Fibroblast of mammary gland (primary cell): Measurements from ENCODE around the gene IGF2BP2.
A peak's percentile ranks its signal among the peaks of the same experiment; 100 is the strongest.

Source experiments
- DNase-seq: peaks from one replicate; pipeline ENCODE4 v3.0.0-alpha.2; 2010; ENCODE audit warnings: low read depth
- H3K4me3 ChIP-seq: 2 replicates; pipeline ENCODE4 v1.5.1; 2011; ENCODE audit warnings: low read depth, mild to moderate bottlenecking, low read length, moderate library complexity; ENCODE audit not compliant: control insufficient read depth
- TF ChIP-seq, protein P1 (sequence below): conservative IDR thresholded peaks from 2 replicates; pipeline ENCODE4 v1.5.1; 2011; ENCODE audit warnings: low read depth, low read length, inconsistent platforms; ENCODE audit not compliant: control insufficient read depth, insufficient read depth

The IGF2BP2 gene

DNA sequence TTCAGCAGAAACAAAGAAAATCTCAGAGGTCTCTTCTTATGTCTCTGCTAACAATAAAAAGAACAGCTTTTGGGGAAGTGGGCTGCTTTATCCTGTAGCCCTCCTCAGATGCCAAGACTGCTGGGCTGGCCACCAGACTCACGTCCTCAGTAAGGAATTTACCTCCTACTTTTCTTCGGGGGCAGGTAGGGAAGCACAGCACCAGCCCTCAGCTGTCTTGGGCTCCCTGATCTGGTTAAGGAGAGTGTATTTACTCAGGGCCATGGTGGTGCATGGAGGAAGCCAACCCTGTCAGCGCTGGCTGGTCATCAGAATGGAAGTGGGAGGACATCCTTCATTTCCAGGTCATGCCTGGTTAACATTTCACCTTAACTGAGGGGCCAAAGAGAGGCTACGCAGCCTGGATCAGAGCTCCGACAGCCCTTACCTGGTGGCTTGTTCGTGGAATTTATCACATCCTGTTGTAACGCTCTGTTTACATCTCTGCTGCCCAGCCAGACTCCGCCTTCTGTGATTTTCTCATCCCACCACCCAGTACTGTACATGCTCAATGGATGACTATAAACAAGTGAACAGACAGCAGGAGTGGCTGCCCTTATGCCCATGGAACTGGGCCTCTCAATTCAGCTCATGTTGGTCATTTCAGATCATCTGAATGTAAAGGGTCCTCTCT lies 108.3 kb downstream of the IGF2BP2 start:
- H3K4me3 ChIP-seq: no peak overlapping the region
- TF ChIP-seq, protein P1, sequence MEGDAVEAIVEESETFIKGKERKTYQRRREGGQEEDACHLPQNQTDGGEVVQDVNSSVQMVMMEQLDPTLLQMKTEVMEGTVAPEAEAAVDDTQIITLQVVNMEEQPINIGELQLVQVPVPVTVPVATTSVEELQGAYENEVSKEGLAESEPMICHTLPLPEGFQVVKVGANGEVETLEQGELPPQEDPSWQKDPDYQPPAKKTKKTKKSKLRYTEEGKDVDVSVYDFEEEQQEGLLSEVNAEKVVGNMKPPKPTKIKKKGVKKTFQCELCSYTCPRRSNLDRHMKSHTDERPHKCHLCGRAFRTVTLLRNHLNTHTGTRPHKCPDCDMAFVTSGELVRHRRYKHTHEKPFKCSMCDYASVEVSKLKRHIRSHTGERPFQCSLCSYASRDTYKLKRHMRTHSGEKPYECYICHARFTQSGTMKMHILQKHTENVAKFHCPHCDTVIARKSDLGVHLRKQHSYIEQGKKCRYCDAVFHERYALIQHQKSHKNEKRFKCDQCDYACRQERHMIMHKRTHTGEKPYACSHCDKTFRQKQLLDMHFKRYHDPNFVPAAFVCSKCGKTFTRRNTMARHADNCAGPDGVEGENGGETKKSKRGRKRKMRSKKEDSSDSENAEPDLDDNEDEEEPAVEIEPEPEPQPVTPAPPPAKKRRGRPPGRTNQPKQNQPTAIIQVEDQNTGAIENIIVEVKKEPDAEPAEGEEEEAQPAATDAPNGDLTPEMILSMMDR: no peak

DNA sequence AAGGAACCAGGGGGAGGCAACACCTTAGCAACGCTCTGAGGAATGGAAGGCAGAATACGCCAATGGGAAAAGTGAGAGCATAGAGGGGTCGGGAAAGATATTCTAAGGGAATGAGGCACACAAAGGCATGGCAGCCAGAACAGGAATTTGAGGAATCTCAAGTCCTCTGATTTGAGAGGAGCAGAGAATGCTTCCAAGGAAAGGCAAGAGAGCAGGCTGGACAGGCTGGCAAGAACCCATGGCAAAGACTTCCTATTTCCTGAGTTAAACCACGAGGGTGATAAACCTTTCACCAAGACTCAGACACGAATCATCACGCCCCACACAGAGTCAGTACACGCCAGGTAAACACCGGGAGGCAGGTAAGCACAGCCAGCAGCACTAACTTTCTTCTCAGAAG lies 109.8 kb downstream of the IGF2BP2 start:
- DNase-seq: no peak
- no peak overlapping the region for H3K4me3 ChIP-seq
- TF ChIP-seq, protein P1: no peak

More for the DNA sequence above, 108.3 kb downstream of the IGF2BP2 start:
- no peak for DNase-seq

DNA sequence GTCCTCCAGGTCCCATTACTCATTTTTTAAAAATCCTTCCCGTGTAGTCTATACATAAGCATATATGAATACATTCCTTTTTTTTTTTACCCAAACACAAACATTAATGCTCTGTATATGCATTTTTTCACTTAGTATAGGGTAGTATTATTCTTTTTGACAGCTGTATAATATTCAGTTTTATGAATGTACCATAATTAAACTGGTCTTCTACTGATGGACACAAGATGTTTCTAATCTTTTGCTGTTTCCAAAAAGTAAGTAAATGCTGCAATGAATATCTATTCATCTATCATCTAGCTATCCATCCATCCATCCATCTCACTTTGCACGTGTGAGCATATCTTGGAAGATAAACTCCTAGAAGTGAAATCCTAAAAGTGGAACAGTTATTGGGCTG lies 110.8 kb downstream of the IGF2BP2 start:
- no peak overlapping the region for H3K4me3 ChIP-seq
- DNase-seq: no peak
- TF ChIP-seq, protein P1: no peak

DNA sequence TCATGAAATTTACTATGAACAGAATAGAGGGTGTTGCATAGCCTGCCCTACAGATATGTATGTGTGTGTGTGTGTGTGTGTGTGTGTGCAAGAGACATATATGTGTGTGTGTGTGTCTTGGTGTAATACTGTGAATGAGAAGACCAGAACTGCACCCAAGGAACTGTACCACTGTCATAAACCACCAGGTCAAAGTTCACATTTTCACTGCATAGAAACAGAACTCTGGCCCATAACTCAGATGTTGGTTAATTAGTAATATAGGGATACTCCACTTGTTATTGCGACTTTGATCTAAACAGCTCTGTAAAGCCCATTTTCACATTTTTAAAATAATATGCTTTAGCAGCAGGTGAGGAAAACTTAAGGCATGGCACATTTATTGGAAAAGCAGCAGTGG lies 111.8 kb downstream of the IGF2BP2 start:
- TF ChIP-seq, protein P1: no peak
- H3K4me3 ChIP-seq: no peak overlapping the region
- no peak for DNase-seq

DNA sequence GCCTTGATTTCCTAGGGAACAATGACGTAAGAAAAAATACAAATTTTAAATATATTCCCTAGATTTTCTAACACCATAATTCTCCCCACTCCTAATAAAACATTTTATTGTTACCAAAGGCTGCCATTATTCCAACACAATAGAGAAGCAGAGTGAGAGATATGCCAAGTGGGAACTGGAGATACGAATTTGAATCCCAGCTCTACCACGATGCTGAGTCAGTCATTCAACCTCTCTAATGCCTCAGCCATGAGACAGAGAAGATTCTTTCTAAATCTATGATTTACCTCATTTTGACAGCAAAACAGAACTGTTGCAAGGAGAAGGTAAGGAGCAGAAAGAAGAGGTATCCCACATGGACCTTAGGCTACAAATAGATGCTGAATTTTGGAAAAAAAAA lies 112.5 kb downstream of the IGF2BP2 start:
- DNase-seq: peak; percentile 64
- no peak overlapping the region for H3K4me3 ChIP-seq
- TF ChIP-seq, protein P1: no peak

DNA sequence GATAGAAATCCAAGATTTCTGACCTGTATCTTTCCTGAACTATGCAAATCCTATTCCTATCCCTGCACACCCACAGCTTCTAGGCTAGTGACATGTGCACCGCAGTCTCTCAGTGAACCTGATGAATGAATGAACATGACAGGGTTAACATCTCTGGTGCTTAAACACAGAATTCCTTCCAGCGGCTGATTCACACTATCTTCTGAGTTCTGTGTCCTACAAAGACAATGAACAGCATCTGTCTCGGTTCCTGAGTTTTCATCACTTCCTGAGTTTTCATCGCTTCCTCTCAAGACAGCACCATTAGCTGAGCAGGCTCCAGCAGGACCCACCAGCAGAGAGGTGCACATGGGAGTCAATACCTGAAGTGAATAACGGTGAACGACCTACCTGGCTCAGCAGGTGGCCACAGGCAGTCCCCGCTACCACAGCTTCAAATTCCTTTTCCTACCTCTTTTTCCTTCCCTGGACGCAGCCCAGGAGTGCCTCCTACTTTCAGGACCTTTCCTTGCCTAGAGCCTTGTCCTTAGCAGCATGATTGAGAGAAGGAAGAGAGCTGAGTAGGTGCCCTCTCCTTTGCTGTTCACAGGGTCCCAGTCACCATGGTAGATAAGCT lies 113.5 kb downstream of the IGF2BP2 start:
- DNase-seq: peak; percentile 70
- H3K4me3 ChIP-seq: no peak overlapping the region
- TF ChIP-seq, protein P1: no peak
